Measurements from ENCODE around the gene NUTM2G.
"Not testable (repeated sequence)": the region's sequence is repeated elsewhere in the genome, so short reads cannot be mapped to it uniquely, and the experiment has no call there.

Gene NUTM2G

GRCh38 chr9:96938957-96939665 lies 10.5 kb downstream of the NUTM2G start:
- H3K4me3 ChIP-seq (ENCODE audit: low read length); DNase-seq (ENCODE audit: low read depth, low spot score): not testable (repeated sequence)

DNA sequence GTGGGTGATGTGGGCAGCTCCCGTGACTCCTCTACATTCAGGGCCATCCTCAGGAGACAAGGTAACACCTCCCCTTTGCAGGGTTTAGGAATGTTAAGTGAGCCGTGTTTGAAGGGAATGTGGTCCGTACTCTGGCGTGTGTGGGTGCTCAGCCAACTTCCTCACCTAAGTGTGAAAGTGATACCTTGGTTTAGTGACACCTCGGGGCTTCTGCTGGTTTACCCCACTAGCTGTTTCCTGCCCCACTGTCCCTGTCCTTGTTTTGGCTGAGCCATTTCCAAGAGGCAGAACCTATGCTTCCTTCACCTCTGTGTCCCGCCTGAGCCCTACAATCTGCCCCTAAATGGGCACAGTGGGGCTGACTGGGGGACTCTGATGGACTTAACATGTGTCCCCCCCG lies 12.3 kb downstream of the NUTM2G start:
- not testable (repeated sequence) for DNase-seq (ENCODE audit: low read depth, low spot score); H3K4me3 ChIP-seq (ENCODE audit: low read length)

DNA sequence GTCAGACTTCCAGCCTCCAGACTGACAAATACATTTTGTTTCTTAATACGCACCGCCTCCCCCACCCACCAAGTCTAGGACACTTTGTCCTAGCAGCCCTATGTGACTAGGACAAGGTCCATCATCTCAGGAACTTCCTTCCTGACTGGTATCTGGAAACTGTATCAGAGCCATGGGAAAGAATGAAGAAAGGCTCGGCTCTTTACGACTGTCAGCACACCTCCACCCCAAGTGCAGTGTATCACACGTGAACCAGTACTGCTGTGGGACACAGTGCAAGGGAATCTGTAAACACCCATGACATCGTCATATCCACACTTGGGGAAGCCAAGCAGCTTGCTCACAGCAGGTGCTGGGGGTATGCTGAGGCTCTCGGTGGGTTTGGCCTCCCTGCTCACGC lies 13.0 kb downstream of the NUTM2G start:
- not testable (repeated sequence) for DNase-seq (ENCODE audit: low read depth, low spot score); H3K4me3 ChIP-seq (ENCODE audit: low read length)

DNA sequence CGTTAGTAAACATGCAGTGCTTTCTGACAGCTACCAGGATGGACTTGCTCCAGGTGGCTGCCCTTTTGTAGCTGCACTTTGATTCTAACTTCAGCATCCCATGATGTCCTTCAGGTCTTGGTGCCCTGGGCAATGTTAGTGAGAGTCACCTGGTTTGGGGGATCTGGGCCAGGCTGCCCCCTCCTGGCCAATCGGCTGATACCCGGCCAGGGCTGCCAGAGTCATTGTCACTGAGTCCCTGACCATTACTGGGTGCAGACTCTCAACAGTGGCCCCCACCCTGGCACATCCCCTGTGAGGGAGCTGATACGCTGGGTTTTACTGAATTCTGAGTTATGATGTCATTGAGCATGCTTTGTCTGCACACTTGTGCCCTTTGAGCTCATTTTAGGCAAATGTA lies 13.5 kb downstream of the NUTM2G start:
- not testable (repeated sequence) for DNase-seq (ENCODE audit: low read depth, low spot score); H3K4me3 ChIP-seq (ENCODE audit: low read length)

DNA sequence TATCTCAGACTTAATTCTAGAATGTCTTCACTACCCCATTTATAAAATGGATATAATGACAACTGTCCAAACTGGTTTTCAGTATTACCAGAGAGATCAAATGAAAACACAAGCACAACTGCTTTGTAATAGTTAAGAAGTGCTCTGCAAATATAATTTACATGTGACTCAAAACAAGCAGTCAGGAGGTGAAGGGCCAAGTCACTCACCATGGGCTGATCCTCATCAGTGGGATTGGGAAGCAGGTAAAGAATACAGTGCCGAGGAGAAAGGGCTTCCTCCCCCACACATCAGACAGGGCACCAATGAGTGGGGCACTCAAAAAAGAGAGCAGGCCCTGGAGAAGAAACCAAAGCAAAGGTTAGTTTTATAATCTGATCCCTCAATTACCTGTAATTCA lies 20.7 kb downstream of the NUTM2G start:
- not testable (repeated sequence) for DNase-seq (ENCODE audit: low read depth, low spot score); H3K4me3 ChIP-seq (ENCODE audit: low read length)

DNA sequence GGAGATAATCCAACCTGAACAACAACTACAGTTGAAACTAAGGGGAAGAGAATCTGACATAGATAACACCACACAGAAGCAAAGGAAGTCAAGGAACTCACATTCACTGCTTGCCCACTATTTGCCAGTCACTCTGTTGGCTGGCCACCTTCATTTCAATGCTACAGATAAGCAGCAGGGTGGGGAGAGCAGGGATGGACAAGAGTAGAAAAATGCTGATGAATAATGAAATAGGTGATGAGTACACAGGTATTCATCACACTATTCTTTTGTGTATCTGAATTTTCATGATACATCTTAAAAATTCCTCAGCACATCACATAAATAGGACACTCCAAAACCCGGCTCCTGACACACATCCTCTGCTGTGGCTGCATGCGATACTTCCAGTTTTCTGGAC lies 21.9 kb downstream of the NUTM2G start:
- not testable (repeated sequence) for DNase-seq (ENCODE audit: low read depth, low spot score); H3K4me3 ChIP-seq (ENCODE audit: low read length)

- H3K4me3 ChIP-seq (ENCODE audit: low read length): not testable (repeated sequence)
- DNase-seq (ENCODE audit: low read depth, low spot score): peak; percentile 5
These were observed 38.9 kb downstream of the NUTM2G start for GRCh38 chr9:96967591-96967990.

GRCh38 chr9:96972552-96972951 lies 43.9 kb downstream of the NUTM2G start:
- peak; percentile 54 for DNase-seq (ENCODE audit: low read depth, low spot score)
- not testable (repeated sequence) for H3K4me3 ChIP-seq (ENCODE audit: low read length)

DNA sequence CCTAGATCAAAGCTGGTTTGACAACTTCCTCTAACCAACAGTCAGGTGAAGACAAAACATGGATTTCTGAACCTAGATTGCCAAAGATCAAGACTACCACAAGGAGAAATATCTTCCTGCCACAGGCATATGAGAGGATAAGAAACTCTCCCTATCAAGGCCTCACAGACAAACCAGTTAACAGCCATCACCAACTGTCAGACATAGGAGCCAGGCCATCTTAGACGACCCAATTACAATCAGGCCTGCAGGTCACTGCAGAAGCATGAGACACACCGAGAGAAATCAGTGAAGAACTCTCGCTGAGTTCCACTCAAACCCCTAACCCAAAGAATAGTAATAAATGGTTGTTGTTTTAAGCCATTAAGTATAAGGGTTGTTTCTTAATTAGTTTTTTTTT lies 45.4 kb downstream of the NUTM2G start:
- DNase-seq (ENCODE audit: low read depth, low spot score): peak; percentile 55
- not testable (repeated sequence) for H3K4me3 ChIP-seq (ENCODE audit: low read length)

- H3K4me3 ChIP-seq (ENCODE audit: low read length); DNase-seq (ENCODE audit: low read depth, low spot score): not testable (repeated sequence)
These were observed 55.0 kb downstream of the NUTM2G start for GRCh38 chr9:96983496-96984122.

- not testable (repeated sequence) for H3K4me3 ChIP-seq (ENCODE audit: low read length); DNase-seq (ENCODE audit: low read depth, low spot score)
These were observed 55.5 kb downstream of the NUTM2G start for GRCh38 chr9:96984139-96984538.

DNA sequence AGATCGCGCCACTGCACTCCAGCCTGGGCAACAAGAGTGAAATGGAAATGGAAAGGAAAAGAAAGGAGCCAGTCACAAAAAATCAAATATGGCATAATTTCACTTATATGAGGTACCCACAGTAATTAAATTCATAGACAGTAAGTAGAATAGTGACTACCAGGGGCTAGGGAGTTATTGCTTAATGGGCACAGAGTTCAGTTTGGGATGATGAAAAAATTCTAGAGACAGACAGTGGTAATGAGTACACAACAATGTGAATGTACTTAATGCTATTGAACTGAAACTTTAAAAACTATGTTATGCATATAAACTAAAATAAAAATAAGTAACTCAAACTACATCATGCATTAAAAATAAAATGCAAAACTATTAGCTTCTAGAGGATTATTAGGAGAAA lies 56.2 kb downstream of the NUTM2G start:
- DNase-seq (ENCODE audit: low read depth, low spot score); H3K4me3 ChIP-seq (ENCODE audit: low read length): not testable (repeated sequence)
